Tracheal epithelial cell (primary cell): ENCODE results near the gene YTHDC2. TPM values are rescaled to one million over a fixed set of nuclear protein-coding genes. Genes with fewer than 3 reads are reported as not detected.

Source experiments
- total RNA-seq: library from RNA; depleted of rRNA; stranded (reverse); fragments of >200 nt; gene quantifications from 2 replicates; pipeline ENCODE4 v1.2.1, GENCODE V29; 2014

Gene YTHDC2
- total RNA-seq = 12.3 and 17.9 TPM in 2 replicates

GRCh38 chr5:113513384-113514288, at the start of gene YTHDC2:
TSS of gene YTHDC2 (plus strand) at chr5:113513694. CDS start at chr5:113513896, 202 bp downstream.

GRCh38 chr5:113487781-113488644, 25.5 kb upstream of the YTHDC2 start, which contains the start of gene MCC:
TSS of gene MCC (minus strand) at chr5:113488453.

Other genes starting within 250 kb of the YTHDC2 start
- under 0.01 and 0.21 TPM in 2 replicates for gene TSSK1B, start 78.7 kb upstream of the YTHDC2 start, total RNA-seq
- 62.4 and 71.2 TPM in 2 replicates for gene MCC, start 25.2 kb upstream of the YTHDC2 start, total RNA-seq